Measurements from ENCODE around the gene SYNPO2.
A peak's percentile ranks its signal among the peaks of the same experiment; 100 is the strongest.

SYNPO2 gene

GRCh38 chr4:118917582-118917981 is 28.9 kb downstream of the SYNPO2 start:
- DNase-seq (ENCODE audit: extremely low read depth, low read depth), result no peak
- TF ChIP-seq CTCF (IDR thresholded peaks at IDR 0.05; ENCODE audit: low read depth, low read length), result no peak

DNA sequence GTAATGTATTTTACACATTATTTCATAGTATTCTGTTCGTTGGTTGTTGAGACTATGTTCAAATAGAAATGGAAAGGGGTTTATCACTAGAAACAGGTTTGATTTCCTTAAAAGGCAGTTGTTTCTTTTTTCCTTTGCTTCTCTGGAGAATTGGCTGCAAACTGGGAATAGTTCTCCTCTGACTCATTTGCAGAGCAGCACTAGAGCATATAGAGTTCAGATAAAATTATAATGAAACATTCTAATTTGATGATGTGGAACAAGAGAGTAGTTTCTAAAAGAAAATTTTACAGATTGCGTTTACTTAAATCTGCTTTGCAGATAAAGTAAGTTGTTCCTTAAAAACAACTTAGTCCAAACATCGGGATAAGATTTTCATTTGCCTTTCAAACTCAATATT is 29.7 kb downstream of the SYNPO2 start:
- no peak for TF ChIP-seq CTCF (IDR thresholded peaks at IDR 0.05; ENCODE audit: low read depth, low read length)
- DNase-seq (ENCODE audit: extremely low read depth, low read depth), result peak; percentile 68

GRCh38 chr4:118920247-118920646 is 31.6 kb downstream of the SYNPO2 start:
- TF ChIP-seq CTCF (IDR thresholded peaks at IDR 0.05; ENCODE audit: low read depth, low read length), result no peak
- DNase-seq (ENCODE audit: extremely low read depth, low read depth), result no peak

DNA sequence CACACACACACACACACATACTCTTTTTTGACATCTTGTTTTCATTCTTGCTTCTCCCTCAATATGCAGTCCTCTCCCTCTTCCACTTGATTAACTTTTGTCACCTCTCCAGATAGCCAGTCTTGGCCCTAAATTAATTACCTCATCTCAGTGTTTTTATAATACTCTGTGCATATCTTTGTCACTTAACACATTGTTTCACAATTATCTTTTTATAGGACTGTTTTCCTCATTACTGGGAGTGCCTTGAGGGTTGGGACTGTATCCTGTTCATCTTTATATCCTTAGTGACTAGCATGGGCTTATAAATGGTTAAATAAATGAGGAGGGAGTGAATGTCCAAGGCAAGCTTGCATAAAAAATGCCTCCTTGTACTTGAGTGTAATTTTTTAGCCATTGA is 33.1 kb downstream of the SYNPO2 start:
- TF ChIP-seq CTCF (IDR thresholded peaks at IDR 0.05; ENCODE audit: low read depth, low read length), result no peak
- no peak for DNase-seq (ENCODE audit: extremely low read depth, low read depth)

- TF ChIP-seq CTCF (IDR thresholded peaks at IDR 0.05; ENCODE audit: low read depth, low read length), result no peak
- no peak for DNase-seq (ENCODE audit: extremely low read depth, low read depth)
These were observed 35.2 kb downstream of the SYNPO2 start for GRCh38 chr4:118923891-118924290.

- no peak for DNase-seq (ENCODE audit: extremely low read depth, low read depth)
- TF ChIP-seq CTCF (IDR thresholded peaks at IDR 0.05; ENCODE audit: low read depth, low read length), result no peak
These were observed 39.3 kb downstream of the SYNPO2 start for GRCh38 chr4:118927974-118928373.

DNA sequence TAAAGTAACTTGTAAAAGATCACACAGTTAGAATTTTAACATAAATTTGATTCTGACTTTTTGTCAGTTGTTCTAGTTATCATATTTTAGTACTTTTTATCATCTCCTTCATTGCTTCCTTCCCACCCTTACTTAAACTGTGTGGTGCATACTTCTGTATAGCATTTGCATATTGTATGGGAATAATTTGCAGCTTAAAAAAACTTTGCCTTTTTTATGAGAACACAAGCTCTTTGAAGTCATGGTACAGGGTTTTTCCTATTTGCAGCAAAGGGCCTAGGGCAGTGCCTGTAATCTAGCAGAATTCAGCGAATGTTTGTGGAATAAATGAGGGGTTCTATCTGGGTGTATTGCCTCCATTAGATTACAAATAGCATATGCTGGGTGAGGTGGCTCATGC is 41.6 kb downstream of the SYNPO2 start:
- no peak for DNase-seq (ENCODE audit: extremely low read depth, low read depth)
- TF ChIP-seq CTCF (IDR thresholded peaks at IDR 0.05; ENCODE audit: low read depth, low read length), result no peak

Measured in AG09319 (cell line).